KBM-7 (cell line): ENCODE data around the gene WDR93.
A peak's percentile ranks its signal among the peaks of the same experiment; 100 is the strongest.
"Not testable (repeated sequence)": the region's sequence is repeated elsewhere in the genome, so short reads cannot be mapped to it uniquely, and the experiment has no call there.

ENCODE experiments used
- DNase-seq: peaks from one replicate; pipeline ENCODE4 v3.0.0-alpha.2; 2015
- in situ Hi-C: fragments of 300-500 bp; cut with MboI; formaldehyde crosslinking; loops from 2 replicates; pipeline ENCODE4 v1.14.3; 2020; ENCODE audit warnings: low sequenced_read_pairs, low pct_unique_long_range_greater_than_20kb, mixed read lengths

Gene WDR93

DNA sequence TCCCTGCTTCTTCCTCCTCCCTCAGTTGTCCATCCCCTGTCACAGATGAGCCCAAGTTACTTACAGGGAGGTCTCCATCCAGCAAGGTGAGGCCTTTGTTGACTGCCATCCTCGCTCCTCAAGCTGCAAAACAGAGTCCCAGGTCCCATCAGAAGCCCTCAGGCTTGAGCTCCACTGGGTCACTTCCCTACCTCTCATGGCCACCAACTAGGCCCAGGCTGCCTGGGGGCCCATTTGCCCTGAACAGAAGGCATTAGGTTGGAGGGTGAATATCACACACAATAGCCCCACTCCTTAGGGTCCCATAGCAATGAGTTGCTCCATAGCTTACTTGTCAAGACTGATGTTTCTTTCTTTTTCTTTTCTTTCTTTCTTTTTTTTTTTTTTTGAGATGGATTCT lies 13.2 kb upstream of the WDR93 start:
- DNase-seq = no peak
- in situ Hi-C loops = no loop called here

DNA sequence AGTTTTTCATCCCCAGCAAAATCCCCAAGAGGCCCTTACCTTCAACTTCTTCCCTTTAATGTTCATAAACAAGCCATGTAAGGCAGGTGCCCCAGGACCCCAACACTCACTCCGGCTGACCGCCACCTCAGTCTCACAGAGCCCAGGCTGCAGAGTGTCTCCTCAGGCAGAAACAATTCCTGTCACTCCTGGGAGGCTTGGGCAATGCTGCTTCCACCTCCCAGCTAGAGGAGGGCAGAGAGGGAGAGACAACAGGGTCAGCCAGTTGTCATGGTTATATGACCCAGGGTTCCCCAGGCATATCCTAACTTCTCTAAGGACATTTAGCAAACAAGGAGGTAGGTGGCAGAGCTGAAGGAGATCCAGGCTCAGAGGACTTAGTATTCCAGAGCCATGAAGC lies 11.4 kb upstream of the WDR93 start, which contains the start of gene PLIN1:
TSS of gene PLIN1 (minus strand) at position 156 of the 400 bp plus-strand sequence. CDS start 1,878 bp downstream, outside the sequence.
- no peak for DNase-seq
- in situ Hi-C loops = no loop called here

GRCh38 chr15:89680282-89680873 lies 10.2 kb upstream of the WDR93 start:
- no peak for DNase-seq
- in situ Hi-C loops = no loop called here

DNA sequence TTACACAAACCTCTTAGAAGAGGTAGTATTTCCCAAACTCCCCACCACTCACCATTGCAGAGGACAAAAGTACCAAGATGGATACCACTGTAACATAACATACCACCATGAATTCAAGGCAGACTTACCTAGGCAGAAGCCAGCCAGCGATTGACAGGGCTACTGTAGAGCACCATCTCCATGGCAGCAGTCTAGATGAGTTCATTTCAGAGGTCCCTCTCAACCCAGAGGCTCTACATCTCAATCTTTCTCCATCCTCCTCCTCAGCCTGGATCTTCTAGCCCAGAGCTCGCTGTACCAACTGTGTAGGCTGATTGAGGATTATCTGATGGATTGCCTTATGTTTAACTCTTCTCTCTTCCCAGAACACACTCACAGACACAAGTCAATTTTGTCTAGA lies 9.5 kb upstream of the WDR93 start:
- in situ Hi-C loops = no loop called here
- DNase-seq = no peak

GRCh38 chr15:89685995-89686394 lies 4.6 kb upstream of the WDR93 start:
- in situ Hi-C loops = no loop called here

DNA sequence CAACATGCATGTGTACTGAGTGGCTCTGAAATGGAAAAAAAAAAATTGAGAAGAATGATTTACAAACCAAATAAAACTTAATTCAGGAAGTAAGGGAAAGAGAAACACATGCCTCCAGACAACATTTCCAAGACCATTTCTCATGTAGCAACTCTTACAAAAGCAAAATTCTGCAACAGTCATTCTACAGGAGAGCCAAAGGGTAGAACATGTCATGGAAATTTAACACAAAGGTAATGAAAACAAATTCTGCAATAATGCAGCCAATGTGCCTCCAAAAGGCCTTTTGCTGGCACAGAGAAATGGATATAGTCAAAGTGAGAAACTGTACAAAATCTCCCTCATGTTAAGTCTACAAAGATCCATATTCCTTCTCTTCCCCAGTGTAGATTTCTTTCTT lies 4.1 kb upstream of the WDR93 start:
- no peak for DNase-seq
- in situ Hi-C loops = no loop called here

More at GRCh38 chr15:89685995-89686394, 4.6 kb upstream of the WDR93 start:
- DNase-seq = no peak

GRCh38 chr15:89689930-89690275 lies 708 bp upstream of the WDR93 start:
- in situ Hi-C loops, DNase-seq: not testable (repeated sequence)

GRCh38 chr15:89693091-89693490 lies 2.5 kb downstream of the WDR93 start:
- in situ Hi-C loops = no loop called here
- DNase-seq = no peak

GRCh38 chr15:89693696-89694095 lies 3.1 kb downstream of the WDR93 start:
- in situ Hi-C loops = no loop called here
- DNase-seq = no peak

GRCh38 chr15:89695198-89695597 lies 4.6 kb downstream of the WDR93 start:
- DNase-seq = no peak
- in situ Hi-C loops = no loop called here

GRCh38 chr15:89704411-89704810 lies 13.8 kb downstream of the WDR93 start:
- in situ Hi-C loops = no loop called here
- DNase-seq = no peak

DNA sequence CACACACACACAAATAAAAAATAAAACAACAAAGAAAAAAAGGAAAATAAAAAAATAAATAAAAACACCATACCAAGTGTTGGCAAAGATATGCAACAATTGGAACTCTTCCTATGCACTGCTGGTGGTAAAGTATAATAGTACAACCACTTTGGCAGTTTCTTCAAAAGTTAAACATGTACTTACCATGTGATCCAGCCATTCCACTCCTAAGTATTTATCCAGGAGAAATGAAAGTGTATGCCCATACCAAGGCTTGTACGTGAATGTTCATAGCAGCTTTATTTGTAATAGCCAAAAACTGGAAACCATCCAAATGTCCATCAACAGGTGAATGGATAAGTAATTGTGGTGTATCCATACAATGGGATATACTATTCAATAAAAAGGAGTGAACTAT lies 17.0 kb downstream of the WDR93 start:
- in situ Hi-C loops = no loop called here
- no peak for DNase-seq

DNA sequence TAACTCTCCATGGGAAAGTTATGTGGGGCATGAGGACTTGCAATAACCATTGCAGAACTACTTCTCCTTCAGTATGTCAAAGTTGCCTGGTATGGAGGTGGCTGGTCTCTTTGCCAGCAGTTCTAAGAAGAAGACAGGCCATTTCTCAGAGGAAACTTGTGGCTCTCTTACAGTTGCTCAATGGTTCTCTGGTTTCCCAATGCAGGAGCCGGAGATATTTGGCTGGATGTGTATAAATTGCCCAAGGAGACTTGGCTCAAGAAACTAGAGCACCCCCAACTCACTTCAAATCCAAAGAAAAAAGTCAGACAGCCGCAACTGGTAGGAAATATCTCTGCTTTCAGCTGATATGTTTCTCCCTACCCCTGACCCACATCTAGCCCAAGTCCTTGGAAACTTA lies 24.2 kb downstream of the WDR93 start:
- DNase-seq = no peak
- in situ Hi-C loops = no loop called here

GRCh38 chr15:89723031-89723430 lies 32.4 kb downstream of the WDR93 start:
- in situ Hi-C loops = no loop called here

DNA sequence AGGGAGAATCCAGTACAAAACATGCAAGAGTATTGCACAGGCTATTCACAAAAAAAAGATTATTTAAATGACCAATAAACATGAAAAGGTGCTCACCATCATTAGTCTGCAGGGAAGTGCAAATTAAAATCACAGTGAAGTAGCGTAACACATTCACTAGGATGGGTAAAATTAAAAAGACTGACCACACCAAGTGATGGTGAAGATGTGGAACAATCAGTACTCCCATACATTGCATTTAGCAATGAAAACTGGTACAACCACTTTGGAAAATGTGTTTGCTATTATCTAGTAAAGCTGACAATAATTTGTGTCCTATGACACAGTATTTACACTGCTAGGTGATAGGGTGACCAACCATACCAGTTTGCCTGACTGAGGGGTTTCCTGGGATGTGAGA lies 34.0 kb downstream of the WDR93 start:
- in situ Hi-C loops = no loop called here
- DNase-seq = no peak

More at GRCh38 chr15:89723031-89723430, 32.4 kb downstream of the WDR93 start:
- DNase-seq = no peak

DNA sequence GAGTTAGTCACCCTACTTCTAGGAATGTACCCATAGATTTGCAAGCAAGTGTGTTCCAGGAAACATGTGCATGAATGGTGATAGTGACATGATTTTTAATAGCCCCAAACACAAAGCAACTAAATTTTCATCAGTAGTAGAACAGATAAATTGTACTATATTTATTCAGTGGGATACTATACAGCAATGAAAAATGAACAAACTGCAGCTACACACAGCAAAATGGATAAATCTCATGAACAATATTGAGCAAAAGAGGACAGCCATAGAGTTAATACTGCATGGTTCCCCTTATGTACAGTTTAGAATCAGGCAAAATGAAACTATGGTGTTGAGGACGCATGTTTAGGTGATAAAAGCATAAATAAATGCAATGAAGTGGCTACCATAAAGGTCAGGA lies 34.5 kb downstream of the WDR93 start:
- in situ Hi-C loops = no loop called here

GRCh38 chr15:89728254-89728653 lies 37.6 kb downstream of the WDR93 start:
- in situ Hi-C loops = no loop called here
- no peak for DNase-seq

More for the DNA sequence above, 34.5 kb downstream of the WDR93 start:
- DNase-seq = no peak

DNA sequence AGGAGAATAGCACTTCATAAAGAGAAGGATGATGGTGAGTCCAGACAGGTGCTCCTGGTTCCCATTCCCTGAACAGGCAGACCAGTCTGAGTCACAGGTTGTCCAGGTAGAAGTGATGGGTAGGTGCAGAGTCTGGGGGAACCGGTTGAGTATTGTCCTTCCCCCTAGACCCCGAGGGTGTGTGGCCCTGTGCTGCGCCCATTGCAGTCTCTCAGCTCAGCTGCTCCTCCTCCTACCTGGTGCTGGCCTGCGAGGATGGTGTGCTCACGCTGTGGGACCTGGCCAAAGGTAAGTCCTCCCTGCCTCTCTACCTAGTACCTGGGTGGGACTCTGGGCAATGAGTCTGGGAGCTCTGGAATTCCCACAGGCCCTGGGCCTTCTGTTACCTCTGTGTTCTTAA lies 40.7 kb downstream of the WDR93 start:
- in situ Hi-C loops = no loop called here
- DNase-seq = no peak

DNA sequence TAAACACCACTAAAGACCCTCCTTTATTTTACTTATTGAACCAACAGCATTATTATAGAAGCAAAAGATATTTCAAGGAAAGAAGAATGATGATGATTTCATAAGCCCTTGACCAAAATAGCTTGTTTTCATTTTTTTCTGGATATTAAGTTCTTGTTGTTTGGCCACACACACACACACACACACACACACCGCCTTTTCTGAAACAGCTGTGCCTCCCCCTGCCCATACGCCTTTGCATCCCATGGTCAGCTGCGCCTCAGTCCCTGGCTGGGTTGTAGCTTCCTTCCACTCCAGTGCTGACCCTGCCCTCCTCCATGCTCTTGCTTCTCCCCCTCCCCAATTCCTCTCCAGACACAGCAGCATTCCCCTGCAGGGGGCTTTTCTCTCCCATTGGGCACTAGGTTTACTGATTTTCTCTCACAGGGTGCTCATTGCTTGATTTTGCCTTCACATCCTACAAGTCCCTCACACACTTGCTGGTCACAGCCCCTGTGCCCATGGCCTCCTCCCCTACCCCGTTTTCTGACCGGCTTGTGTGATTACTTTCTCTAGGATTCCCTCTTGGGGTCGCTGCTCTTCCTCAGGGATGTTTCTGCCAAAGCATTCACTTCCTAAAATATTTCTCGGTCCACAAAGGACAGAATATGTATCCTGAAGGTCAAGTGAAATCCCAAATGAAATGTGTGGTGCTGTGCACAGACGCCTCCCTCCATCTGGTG lies 42.0 kb downstream of the WDR93 start:
- in situ Hi-C loops = no loop called here
- no peak for DNase-seq

DNA sequence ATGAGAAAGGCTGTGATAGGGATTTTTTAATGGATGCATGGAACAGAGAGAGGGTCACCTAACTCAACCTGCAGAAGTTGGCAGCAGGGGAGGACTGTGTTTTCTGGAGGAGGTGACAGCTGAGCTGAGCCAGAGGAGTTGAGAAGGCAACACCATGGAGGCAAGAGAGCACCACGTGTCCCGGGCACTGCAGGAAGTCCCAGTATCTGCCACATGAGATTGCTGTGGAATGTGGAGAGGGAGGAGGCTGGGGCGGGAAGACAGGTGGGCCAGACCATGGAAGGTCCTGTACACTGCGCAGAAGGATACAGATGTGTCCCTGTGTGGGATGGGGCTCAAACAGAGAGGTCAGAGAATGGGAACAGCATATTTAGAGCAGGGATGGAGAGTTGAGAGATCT lies 45.2 kb downstream of the WDR93 start:
- in situ Hi-C loops = no loop called here
- no peak for DNase-seq

DNA sequence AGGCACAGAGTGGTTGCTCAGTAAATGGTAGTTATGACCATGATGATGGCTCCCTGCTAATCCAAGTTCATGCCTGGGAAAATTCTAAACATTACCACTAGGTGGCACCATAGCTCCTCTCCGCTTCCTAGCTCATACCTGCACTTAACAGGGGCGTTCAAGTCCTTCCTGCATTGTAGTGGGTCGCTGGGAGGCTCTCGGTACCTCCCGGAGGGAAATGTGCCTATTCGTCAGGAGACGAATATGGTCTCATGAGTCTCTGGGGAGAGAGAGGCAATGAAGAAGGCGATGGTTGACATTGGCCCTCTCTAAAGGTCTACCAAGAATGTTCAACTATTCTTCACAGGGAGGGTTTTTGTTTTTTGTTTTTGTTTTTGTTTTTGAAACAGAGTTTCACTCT lies 49.5 kb downstream of the WDR93 start:
- peak; percentile 85 for DNase-seq
- in situ Hi-C loops = no loop called here
